Activated CD4-positive, alpha-beta memory T cell treated with anti-CD3 and anti-CD28 coated beads, Interleukin-2, amount 10 ng/mL, durations not matched to agents 7 days and 5 days (primary cell): ENCODE data around the gene GREB1L. TPM values are rescaled to one million over a fixed set of nuclear protein-coding genes. Genes with fewer than 3 reads are reported as not detected.
"Not testable (repeated sequence)": the region's sequence is repeated elsewhere in the genome, so short reads cannot be mapped to it uniquely, and the experiment has no call there.

Source experiments
- CTCF ChIA-PET: fragments of 350-600 bp; sonication (Branson Sonifier 250); formaldehyde crosslinking; loops from one replicate; lab custom pipeline; 2021; ENCODE audit warnings: antibody characterized with exemption, inconsistent platforms; lab: Charles Lee
- POLR2A ChIA-PET: fragments of 350-600 bp; sonication (Branson Sonifier 250); formaldehyde crosslinking; loops from one replicate; lab custom pipeline; 2021; ENCODE audit warnings: antibody characterized with exemption; lab: Charles Lee
- DNase-seq: peaks from one replicate; pipeline ENCODE4 v3.0.0-alpha.2; 2020
- H3K27ac Mint-ChIP-seq: one replicate; pipeline ENCODE4 v1.8.0; 2021; ENCODE audit warnings: mild to moderate bottlenecking, mixed read lengths
- H3K27me3 Mint-ChIP-seq: one replicate; pipeline ENCODE4 v1.8.0; 2021; ENCODE audit warnings: mixed read lengths
- H3K36me3 Mint-ChIP-seq: one replicate; pipeline ENCODE4 v1.8.0; 2021; ENCODE audit warnings: low read depth, mixed read lengths
- H3K4me1 Mint-ChIP-seq: one replicate; pipeline ENCODE4 v1.8.0; 2021; ENCODE audit warnings: mixed read lengths
- H3K4me3 Mint-ChIP-seq: one replicate; pipeline ENCODE4 v1.8.0; 2021; ENCODE audit warnings: mild to moderate bottlenecking, mixed read lengths
- H3K9me3 Mint-ChIP-seq: one replicate; pipeline ENCODE4 v1.8.0; 2021; ENCODE audit warnings: mixed read lengths
- total RNA-seq, 2 experiments: library from RNA; stranded (reverse); gene quantifications; one replicate each; pipeline ENCODE4 v1.2.3, GENCODE V29; 2021

GREB1L gene
- total RNA-seq, 2 experiments from 2014 or later = not detected

DNA sequence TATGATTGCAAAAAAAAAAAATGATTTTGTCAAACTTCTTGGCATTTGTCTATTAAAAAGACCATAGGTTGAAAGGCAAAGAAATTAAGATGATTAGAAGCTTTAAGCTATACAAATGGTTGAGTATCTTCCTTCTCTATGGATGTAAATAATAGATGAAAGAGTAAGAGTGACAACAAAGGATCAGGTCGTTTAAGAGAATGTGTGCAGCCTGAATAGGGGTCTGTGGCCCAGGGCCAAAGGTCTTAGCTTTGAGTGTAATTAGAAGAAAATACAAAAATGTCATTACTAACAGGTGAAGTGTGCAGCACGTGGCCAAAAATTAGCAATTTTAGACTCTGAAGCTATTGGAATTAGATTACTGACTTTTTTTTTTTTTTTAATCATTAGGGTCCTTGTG lies 122.4 kb downstream of the GREB1L start:
- Mint-ChIP-seq H3K36me3 (no peaks in the 10 kb centered on the region), H3K9me3 (no peaks in the 10 kb centered on the region), H3K27me3 (peaks cover 13% of the 10 kb centered on the region), H3K27ac (no peak overlapping the region), H3K4me3 (no peak overlapping the region), H3K4me1 (no peaks in the 10 kb centered on the region)
- DNase-seq = no peak
- POLR2A ChIA-PET = no interaction called here
- CTCF ChIA-PET = no interaction called here

DNA sequence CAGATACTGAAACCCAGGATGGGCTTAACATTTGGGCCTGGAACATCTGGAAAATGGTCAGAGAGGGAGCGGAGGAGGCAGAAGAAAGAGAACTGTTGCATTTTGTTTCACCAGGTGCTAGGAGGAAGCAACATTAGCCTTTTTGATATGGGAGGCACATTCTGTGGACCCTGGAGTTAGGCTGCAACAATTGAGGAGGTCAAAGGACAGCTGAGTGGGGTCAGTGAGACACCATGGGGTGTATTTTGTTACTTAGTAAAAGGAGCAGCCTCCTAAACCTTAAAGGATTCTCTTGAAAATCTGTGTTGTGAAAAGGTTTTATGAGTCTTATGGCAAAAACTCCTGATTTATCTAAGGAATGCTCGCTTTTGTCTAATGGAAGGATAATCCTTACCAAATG lies 124.9 kb downstream of the GREB1L start:
- ChIA-PET POLR2A (no interaction called here), CTCF (no interaction called here)
- H3K27ac Mint-ChIP-seq = no peak overlapping the region
- no peaks in the 10 kb centered on the region for H3K9me3 Mint-ChIP-seq
- H3K4me3 Mint-ChIP-seq = no peak overlapping the region
- H3K4me1 Mint-ChIP-seq = no peaks in the 10 kb centered on the region
- peaks cover 5% of the 10 kb centered on the region for H3K27me3 Mint-ChIP-seq
- no peak for DNase-seq
- H3K36me3 Mint-ChIP-seq = no peaks in the 10 kb centered on the region

DNA sequence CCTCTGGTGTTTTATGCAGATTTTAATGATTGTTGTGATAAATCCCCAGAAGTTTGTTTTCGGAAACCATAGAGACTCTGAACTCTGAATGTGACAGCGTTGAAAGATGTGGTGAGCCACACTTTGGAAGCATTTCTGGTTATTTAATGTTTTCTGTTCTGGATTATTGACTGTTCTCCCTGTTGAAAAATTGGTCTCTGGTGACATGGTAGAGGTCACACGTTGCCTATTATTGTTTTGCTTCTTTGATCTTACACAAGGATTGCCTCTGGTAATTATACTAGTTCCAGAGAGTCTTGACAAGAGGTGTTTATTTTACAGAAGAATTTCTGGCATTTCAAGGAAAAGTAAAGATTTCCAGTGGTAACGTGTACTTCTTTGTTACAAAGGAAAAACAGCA lies 127.1 kb downstream of the GREB1L start:
- POLR2A ChIA-PET = no interaction called here
- H3K27me3 Mint-ChIP-seq = peaks cover 5% of the 10 kb centered on the region

DNA sequence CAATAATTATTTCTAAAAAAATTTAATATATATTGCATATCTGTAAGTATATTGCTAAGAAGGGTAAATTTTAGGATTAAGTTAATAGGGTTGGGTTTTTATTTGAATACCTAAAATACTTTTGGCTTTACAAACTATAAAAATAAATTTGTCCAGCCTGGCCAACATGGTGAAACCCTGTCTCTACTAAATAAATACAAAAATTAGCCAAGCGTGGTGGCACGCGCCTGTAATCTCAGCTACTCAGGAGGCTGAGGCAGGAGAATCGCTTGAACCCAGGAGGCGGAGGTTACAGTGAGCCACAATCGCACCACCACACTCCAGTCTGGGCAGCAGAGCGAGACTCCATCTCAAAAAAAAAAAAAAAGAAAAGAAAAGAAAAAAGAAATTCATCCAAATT lies 127.6 kb downstream of the GREB1L start:
- H3K27me3 Mint-ChIP-seq, CTCF ChIA-PET, DNase-seq, H3K9me3 Mint-ChIP-seq, H3K36me3 Mint-ChIP-seq, H3K4me1 Mint-ChIP-seq, POLR2A ChIA-PET, H3K27ac Mint-ChIP-seq, H3K4me3 Mint-ChIP-seq: not testable (repeated sequence)

More for the DNA sequence above, 127.1 kb downstream of the GREB1L start:
- CTCF ChIA-PET = no interaction called here
- Mint-ChIP-seq H3K36me3 (no peaks in the 10 kb centered on the region), H3K27ac (no peak overlapping the region), H3K9me3 (no peaks in the 10 kb centered on the region), H3K4me1 (no peaks in the 10 kb centered on the region), H3K4me3 (no peak overlapping the region)
- no peak for DNase-seq

DNA sequence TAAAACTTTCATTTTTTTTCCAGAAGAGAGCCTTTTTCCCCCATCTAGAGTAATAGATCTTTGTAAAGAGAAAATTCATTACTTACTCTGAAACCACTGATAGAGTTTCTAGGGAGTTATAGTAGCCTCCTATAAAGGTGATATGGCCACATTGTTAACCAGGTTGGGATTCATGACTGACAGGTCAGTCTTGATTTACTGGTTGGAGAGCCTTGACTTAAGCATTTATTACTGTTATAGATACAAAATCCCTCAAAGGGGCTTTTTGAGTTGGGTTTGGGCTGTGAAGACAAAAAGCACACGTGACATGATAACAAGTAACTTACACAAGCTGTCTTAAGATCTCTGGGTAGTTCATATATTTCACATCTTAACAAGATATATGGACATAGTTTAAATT lies 141.0 kb downstream of the GREB1L start:
- CTCF ChIA-PET = no interaction called here
- no peaks in the 10 kb centered on the region for H3K36me3 Mint-ChIP-seq

DNA sequence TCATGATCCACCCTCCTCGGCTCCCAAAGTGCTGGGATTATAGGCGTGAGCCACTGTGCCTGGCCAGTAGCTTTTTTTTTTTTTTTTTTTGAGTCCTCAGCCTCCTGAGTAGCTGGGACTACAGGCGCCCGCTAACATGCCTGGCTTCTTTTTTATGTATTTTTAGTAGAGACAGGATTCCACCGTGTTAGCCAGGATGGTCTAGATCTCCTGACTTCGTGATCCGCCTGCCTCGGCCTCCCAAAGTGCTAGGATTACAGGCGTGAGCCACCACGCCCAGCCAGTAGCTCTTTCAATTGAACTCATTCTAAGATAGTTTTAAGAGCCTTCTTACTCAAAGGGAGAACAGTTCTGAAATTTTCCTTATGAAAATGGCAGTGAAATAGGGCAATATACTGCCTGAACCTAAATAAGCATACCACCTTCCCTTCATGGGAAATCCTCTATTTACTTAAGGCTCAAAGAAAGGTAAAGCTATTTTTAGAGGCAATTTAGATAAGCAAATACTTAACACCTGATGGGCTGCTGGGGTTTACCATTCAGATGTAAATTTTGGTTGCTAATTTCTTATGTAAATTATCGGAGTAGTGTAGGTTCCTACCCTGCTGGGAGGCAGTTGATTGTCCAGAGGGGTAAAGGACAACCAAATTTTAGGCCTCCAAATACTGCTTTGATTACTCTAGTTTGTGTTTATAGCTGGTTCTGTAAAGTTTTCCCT lies 144.7 kb downstream of the GREB1L start:
- Mint-ChIP-seq H3K27me3 (peaks cover 13% of the 10 kb centered on the region), H3K4me1 (no peaks in the 10 kb centered on the region), H3K36me3 (no peaks in the 10 kb centered on the region), H3K27ac (no peak overlapping the region), H3K4me3 (no peak overlapping the region), H3K9me3 (no peaks in the 10 kb centered on the region)
- ChIA-PET CTCF (no interaction called here), POLR2A (no interaction called here)
- no peak for DNase-seq

More for the DNA sequence above, 141.0 kb downstream of the GREB1L start:
- Mint-ChIP-seq H3K27me3 (peaks cover 10% of the 10 kb centered on the region), H3K27ac (no peak overlapping the region), H3K4me3 (no peak overlapping the region), H3K9me3 (no peaks in the 10 kb centered on the region), H3K4me1 (no peaks in the 10 kb centered on the region)
- DNase-seq = no peak
- POLR2A ChIA-PET = no interaction called here

DNA sequence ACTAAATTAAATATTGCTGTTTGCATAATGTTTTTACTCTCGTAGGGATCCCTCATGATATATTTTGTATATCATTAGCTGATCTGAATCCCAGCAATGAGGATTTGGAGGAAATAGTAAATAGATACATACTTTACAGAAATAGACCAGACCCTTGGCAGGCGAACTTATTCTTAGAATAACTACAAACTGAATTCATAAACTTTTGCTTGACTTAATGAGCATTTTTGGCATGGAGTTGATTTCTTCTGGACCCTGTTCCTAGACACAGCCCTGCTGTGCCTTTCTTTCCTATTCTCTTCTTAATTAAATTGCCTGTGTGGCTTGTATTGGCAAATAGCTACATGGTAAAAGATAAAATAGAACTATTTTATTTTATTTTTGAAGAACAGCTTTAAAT lies 145.9 kb downstream of the GREB1L start:
- no peaks in the 10 kb centered on the region for H3K9me3 Mint-ChIP-seq
- no peaks in the 10 kb centered on the region for H3K4me1 Mint-ChIP-seq
- H3K27ac Mint-ChIP-seq = no peak overlapping the region
- peaks cover 13% of the 10 kb centered on the region for H3K27me3 Mint-ChIP-seq
- CTCF ChIA-PET = no interaction called here
- no peaks in the 10 kb centered on the region for H3K36me3 Mint-ChIP-seq
- DNase-seq = no peak
- no peak overlapping the region for H3K4me3 Mint-ChIP-seq
- POLR2A ChIA-PET = no interaction called here

DNA sequence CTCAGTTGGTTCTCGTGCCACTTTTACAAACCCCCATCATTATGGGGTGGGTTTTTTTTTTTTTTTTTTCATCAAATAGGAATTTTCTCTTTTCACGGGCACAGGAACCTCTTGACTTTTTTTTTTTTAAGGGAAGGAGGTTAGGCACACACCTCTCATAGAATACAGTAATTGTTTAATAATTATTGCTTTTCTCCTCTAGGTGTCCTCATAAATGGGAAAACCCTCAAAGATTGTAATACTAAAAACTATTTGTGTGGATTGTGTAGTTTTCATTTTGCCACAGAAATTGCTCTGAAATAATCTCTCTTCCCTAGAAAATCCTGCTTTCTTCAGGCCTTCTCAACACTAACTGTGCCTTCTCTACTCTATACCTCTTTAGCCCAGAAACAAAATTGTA lies 147.3 kb downstream of the GREB1L start:
- Mint-ChIP-seq H3K36me3 (no peaks in the 10 kb centered on the region), H3K9me3 (no peaks in the 10 kb centered on the region), H3K27me3 (peaks cover 9% of the 10 kb centered on the region), H3K4me1 (no peaks in the 10 kb centered on the region), H3K27ac (no peak overlapping the region), H3K4me3 (no peak overlapping the region)
- no peak for DNase-seq
- POLR2A ChIA-PET = no interaction called here
- CTCF ChIA-PET = no interaction called here

DNA sequence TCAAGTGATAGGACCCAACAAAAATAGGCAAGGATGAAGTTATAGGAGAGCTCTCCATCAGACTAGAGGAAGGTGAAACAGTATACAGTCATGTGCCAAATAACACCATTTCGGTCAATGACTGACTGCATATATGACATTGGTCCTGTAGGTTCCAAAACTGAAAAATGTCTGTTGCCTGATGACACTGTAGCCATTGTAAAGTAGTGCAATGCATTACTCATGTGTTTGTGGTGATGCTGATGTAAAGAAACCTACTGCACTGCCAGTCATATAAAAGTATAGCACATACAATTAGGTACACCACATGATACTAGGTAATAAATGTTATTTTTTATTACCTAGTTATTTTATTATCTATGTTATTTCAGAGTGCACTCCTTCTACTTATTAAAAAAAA lies 147.9 kb downstream of the GREB1L start:
- Mint-ChIP-seq H3K9me3 (no peaks in the 10 kb centered on the region), H3K4me3 (no peak overlapping the region), H3K4me1 (no peaks in the 10 kb centered on the region), H3K27me3 (peaks cover 8% of the 10 kb centered on the region), H3K36me3 (no peaks in the 10 kb centered on the region), H3K27ac (no peak overlapping the region)
- POLR2A ChIA-PET = no interaction called here
- CTCF ChIA-PET = no interaction called here
- DNase-seq = no peak

DNA sequence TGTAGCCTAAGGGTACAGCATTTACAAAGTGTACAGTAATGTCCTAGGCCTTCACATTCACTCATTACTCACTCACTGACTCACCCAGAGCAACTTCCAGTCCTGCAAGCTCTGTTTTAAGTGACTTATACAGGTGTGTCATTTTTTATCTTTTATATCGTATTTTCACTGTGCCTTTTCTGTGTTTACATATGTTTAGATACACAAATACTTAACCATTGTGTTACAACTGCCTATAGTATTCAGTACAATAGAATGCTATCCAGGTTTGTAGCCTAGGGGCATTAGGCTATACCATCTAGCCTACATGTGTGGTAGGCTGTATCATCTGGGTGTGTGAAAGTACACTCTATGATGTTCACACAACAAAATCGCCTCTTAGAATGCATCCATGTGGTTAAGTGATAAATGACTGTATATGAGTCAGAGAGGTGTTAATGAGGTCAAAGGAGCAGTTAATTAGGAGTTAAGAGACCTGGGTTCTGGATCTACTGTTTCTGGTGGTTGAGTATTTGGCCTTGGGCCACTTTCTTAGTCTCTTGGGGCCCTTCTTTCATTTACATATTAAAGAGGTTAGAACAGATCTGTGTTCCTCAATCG lies 149.1 kb downstream of the GREB1L start:
- DNase-seq = no peak
- H3K27ac Mint-ChIP-seq = no peak overlapping the region
- H3K4me1 Mint-ChIP-seq = no peaks in the 10 kb centered on the region
- peaks cover 3% of the 10 kb centered on the region for H3K27me3 Mint-ChIP-seq
- ChIA-PET POLR2A (no interaction called here), CTCF (no interaction called here)
- no peak overlapping the region for H3K4me3 Mint-ChIP-seq
- H3K36me3 Mint-ChIP-seq = no peaks in the 10 kb centered on the region
- H3K9me3 Mint-ChIP-seq = no peaks in the 10 kb centered on the region

DNA sequence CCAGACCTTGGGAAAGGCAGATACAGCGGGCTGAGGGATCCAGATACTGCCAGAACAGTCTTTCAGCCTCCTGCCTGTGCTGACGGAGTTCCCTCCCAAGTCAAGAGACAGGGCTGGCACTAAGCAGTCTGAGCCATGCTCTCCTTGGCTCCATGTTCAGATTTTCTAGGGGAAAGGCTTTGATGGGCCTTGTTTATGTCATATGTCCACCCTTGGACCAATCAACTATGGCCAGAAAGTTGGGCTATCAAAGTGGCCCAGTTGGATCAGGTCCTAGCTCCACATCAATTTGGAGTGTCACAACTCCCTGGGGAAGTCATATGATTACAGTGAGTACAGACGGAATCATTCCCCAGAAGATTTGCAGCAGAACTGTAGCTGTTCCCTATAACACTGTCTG lies 152.0 kb downstream of the GREB1L start:
- Mint-ChIP-seq H3K4me3 (no peak overlapping the region), H3K27me3 (peaks cover 3% of the 10 kb centered on the region), H3K9me3 (no peaks in the 10 kb centered on the region), H3K36me3 (no peaks in the 10 kb centered on the region), H3K4me1 (no peaks in the 10 kb centered on the region), H3K27ac (no peak overlapping the region)
- CTCF ChIA-PET = no interaction called here
- POLR2A ChIA-PET = no interaction called here
- no peak for DNase-seq

DNA sequence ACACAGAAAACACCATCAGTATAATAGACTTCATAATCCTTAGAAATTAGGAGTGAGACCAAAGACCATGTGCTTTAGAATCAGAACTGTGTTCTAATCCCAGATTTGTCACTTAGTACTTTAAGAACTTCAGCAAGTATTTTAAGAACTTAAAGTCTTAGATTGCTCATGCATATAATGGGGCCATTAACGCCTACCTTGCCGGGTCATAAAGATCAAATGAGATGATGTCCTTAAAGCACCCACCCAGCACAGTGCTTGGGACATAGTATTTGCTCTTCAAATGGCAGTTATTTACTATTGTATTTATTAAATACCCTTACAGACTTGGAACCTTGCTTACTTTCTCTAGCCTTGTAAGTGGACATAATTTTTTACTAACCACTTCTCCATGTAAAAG lies 156.1 kb downstream of the GREB1L start:
- no peak overlapping the region for H3K4me3 Mint-ChIP-seq
- no peak for DNase-seq
- no peaks in the 10 kb centered on the region for H3K9me3 Mint-ChIP-seq
- H3K27me3 Mint-ChIP-seq = peaks cover 9% of the 10 kb centered on the region
- H3K36me3 Mint-ChIP-seq = no peaks in the 10 kb centered on the region
- ChIA-PET POLR2A (no interaction called here), CTCF (no interaction called here)
- no peaks in the 10 kb centered on the region for H3K4me1 Mint-ChIP-seq
- H3K27ac Mint-ChIP-seq = no peak overlapping the region

DNA sequence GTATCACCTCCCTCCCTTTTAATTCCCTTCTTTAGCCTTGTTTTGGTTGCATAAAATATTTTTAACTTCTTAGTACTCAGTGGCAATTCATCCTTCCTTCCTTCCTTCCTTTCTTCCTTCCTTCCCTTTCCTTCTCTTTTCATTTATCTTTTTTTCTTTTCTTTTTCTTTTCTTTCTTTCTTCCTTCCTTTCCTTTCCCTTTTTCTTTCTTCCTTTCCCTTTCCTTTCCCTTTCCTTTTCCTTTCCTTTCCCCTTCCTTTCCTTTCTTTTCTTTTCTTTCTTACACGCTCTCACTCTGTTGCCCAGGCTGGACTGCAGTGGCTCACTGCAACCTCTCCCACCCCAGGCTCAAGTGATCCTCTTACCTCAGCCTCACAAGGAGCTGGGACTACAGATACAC lies 160.2 kb downstream of the GREB1L start:
- Mint-ChIP-seq H3K27ac (no peak overlapping the region), H3K36me3 (no peaks in the 10 kb centered on the region), H3K4me1 (no peaks in the 10 kb centered on the region), H3K4me3 (no peak overlapping the region), H3K27me3 (peaks cover 9% of the 10 kb centered on the region), H3K9me3 (no peaks in the 10 kb centered on the region)
- POLR2A ChIA-PET = no interaction called here
- no peak for DNase-seq
- CTCF ChIA-PET = no interaction called here

DNA sequence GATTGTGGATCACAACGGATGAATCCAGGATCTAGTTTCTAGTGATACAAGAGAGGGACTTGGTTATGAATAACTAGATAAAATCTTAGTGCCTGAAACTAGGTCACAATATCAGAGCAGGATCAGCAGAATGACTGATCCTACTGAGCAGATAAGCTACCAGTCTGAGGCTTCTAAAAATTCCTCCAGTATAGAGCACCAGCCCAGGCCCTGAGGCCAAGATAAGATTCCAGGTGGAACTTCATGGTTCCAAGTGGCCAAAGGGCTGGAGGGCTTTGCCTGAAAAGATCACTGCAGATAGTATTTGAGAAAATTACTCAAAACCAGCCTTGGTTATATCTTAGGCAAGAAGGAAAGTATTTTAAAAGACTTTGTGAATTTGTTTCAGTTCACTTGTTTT lies 162.4 kb downstream of the GREB1L start:
- no peak overlapping the region for H3K4me3 Mint-ChIP-seq
- no peaks in the 10 kb centered on the region for H3K4me1 Mint-ChIP-seq
- ChIA-PET POLR2A (no interaction called here), CTCF (no interaction called here)
- peaks cover 15% of the 10 kb centered on the region for H3K27me3 Mint-ChIP-seq
- H3K9me3 Mint-ChIP-seq = no peaks in the 10 kb centered on the region
- H3K27ac Mint-ChIP-seq = no peak overlapping the region
- no peak for DNase-seq
- no peaks in the 10 kb centered on the region for H3K36me3 Mint-ChIP-seq
